GM18909 (cell line): ENCODE data around the gene ITGA7.

ENCODE experiments used
- ATAC-seq: cut with Tn5 transposase; IDR thresholded peaks from one replicate; pipeline ENCODE4 v1.9.1; 2021; ENCODE audit warnings: mild to moderate bottlenecking; ENCODE audit not compliant: unreplicated experiment, poor library complexity

The ITGA7 gene, protein sequence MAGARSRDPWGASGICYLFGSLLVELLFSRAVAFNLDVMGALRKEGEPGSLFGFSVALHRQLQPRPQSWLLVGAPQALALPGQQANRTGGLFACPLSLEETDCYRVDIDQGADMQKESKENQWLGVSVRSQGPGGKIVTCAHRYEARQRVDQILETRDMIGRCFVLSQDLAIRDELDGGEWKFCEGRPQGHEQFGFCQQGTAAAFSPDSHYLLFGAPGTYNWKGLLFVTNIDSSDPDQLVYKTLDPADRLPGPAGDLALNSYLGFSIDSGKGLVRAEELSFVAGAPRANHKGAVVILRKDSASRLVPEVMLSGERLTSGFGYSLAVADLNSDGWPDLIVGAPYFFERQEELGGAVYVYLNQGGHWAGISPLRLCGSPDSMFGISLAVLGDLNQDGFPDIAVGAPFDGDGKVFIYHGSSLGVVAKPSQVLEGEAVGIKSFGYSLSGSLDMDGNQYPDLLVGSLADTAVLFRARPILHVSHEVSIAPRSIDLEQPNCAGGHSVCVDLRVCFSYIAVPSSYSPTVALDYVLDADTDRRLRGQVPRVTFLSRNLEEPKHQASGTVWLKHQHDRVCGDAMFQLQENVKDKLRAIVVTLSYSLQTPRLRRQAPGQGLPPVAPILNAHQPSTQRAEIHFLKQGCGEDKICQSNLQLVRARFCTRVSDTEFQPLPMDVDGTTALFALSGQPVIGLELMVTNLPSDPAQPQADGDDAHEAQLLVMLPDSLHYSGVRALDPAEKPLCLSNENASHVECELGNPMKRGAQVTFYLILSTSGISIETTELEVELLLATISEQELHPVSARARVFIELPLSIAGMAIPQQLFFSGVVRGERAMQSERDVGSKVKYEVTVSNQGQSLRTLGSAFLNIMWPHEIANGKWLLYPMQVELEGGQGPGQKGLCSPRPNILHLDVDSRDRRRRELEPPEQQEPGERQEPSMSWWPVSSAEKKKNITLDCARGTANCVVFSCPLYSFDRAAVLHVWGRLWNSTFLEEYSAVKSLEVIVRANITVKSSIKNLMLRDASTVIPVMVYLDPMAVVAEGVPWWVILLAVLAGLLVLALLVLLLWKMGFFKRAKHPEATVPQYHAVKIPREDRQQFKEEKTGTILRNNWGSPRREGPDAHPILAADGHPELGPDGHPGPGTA

DNA sequence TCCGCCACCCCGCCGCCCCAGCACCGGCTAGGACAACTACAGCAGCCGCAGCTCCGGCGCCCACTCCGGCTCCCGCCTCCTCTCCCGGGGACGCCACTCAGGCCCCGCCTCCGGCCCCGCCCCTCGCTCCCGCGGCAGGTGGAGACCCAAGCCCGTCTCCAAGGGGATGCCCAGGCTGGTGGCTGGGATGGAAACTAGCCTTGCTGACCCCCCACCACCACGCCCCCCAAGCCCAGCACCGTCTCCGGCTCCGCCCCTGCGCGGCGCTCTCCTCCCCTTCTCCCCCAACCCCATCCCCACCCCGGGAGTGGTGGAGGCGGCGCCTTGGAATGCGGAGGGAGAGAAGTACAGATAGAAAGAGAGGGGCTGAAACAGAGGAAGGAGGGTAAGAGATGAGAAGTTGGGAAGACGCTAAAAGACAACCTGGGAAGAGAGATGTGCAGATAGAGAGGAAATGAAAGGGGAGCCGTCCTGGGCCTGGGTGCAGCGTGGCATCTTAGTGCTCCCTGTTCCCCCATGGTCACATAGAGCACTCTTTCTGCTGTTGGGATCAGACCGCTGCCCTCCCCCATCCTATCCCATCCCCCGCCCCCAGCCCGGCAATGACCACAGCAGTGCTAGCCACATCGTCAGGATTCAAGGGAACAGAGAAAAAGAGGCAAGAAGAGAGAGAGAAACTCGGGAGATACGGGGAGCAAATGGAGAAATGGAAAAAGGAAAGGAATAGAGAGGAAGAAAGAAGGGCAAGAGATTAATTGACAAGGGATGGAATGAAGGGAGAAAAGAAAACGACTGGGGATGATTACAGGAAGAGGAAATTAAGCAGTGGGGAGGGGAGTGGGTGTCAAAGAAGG, at the start of gene ITGA7:
ITGA7 (minus strand) TSS at position 64 of the 854 bp plus-strand sequence. CDS start 222 bp downstream, outside the sequence.
- ATAC-seq = peak; percentile 56

DNA sequence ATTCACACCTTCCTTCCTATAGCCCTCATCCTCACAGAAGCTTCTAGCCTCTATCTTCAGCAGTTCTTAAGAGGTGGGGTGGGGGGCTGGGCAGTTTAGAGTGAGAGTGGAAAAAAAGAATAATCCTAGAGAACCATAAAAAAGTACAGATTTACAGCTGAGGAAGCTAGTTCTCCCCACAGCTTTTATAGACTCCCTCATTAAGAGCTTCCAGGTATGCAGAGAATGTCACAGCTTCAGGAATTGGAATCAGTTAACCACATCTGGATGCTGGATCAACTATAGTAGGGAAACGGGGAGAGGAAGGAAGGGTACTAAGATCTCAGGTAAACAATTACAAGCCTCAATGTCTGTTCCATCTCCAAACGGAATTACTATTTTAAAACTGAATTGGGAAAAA, 47.5 kb upstream of the ITGA7 start:
- ATAC-seq = no peak

DNA sequence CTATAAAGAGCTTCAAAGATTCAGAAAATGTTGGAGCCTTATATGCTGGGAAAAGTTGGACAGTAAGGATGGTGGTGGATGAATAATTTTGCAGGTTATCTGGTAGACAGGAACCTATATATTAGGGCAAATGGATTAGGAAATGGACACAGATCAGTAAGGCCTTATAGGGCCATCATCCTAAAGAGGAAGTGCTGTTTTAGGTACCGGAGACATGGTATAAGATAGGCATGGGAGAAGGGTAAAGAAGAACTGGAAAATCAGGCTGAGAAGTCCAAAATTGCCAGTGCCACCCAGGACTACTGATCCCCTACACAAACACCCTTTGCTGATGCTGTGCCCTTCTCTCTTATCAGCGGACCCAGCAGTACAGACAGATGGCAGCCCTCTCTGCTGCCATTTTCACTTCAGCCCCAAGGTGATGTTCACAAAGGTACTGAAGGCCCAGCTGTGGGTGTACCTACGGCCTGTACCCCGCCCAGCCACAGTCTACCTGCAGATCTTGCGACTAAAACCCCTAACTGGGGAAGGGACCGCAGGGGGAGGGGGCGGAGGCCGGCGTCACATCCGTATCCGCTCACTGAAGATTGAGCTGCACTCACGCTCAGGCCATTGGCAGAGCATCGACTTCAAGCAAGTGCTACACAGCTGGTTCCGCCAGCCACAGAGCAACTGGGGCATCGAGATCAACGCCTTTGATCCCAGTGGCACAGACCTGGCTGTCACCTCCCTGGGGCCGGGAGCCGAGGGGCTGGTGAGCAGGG, 40.7 kb upstream of the ITGA7 start:
- no peak for ATAC-seq

DNA sequence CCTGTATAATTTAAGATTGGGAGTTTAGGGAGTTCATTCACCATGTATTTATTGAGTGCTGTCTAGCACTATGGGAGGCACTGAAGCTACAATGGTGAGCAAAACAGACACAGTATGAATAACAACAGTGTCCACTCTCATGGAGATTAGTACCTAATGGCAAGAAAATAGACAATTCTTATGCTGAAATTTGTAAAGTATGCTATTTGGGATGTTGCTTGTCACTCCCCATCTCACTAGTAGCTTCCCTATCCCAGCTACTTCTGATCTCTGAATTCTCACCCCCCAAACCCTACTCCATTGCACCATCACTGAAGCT, 39.2 kb upstream of the ITGA7 start:
- no peak for ATAC-seq

DNA sequence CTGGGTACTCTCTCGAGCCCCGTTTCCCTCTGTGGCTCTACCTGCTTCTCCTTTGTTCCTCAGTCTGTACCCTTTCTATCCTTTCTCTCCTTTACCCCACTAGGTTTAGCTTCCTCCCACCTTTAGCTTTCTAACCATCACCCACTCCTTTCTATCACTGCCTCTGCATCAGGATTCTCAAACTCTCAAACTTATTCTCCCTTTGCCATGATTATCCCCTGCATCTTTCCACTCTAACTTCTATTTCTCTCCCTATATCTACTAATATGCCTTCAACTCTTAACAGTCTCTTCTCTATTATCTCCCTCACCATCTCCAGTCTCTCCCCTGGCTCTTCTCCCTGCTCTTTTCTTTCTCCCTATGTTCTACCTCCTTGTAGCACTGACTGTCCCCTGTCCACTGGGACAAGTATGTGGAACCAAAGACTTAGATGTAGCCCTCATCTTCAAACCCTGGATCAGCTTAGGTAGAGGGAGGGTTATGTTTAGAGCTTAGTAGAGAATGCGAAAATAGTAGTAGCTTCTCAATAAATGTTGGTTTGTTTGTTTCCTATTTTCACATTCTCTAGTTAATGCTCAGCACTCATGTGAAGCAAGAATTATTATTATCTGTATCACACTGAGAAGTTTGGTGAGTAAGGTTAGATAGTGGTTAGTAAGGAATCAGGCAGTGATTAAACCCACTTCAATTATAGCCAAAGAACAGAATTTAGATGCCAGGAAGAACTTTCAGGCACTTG, 38.6 kb upstream of the ITGA7 start:
- ATAC-seq = no peak

DNA sequence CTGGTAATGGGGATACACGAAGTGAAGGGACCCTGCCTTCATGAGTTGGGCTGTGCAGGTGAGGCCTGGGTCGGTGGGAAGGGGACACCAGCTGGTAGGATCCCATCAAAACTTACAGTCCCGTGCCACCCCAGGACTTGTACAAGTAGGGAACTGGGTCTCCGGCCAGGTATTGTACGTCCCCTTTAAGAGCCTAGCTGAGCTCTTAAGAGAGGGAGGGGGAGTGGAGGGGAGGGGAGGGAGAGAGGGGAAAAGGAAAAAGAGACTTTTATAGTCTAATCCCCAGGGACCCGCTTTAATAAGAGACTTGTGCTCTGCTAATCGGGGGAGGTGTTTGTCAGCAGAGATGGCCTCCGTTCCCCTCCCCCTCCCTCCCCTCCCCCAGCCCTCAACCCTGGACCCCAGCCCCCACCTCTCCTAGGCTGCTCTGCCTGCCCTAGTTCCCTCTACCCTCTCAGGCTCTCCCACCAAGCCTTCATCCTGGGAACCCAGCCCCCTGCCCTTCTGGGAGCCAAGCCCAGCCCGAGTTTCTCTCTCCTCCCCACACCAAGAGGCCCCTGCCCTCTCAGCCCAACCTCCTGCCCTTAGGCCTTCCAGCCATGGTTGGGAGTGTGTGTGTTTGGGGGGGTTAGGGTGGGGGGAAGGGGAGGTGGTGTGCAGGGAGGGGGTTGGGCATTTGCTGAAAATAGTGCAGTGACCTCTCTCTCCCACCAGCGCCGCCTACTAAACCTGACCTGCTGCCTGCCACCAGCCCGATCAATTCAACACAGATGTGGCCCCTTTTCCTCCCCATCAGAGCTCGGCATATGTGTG, 37.9 kb upstream of the ITGA7 start:
- ATAC-seq = no peak

DNA sequence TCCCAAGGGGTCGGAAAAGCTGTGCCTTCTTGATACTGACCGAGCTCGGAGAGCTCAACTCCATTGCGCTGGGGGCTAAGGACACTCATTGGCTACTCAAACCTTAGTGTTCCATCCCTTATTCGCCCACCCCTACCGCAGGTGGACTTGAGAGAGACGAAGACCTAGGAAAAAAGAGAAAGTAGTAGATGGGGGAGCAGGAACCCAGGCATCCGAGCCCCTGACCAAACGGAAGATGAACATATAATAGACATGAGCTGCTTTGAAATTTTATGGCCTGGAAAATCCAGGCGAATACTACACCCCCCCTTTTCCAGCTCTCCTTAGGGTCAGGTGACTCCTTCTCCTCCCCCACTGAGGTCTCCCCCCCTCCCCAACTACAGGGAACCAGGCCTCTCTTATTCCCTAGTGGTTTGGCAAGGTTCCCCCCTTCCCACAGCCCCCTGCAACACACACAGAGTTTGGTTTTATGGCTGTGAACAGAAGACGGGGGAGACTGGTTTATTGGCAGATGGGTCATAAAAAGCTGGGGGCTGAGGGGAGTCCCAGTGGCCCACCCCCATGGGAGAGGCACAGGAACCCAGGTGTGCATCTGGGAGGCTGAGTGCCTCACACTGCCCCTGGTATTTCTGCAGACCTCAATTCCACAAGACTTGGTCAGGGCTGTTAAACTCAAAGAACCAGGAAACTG, 36.8 kb upstream of the ITGA7 start:
- no peak for ATAC-seq

DNA sequence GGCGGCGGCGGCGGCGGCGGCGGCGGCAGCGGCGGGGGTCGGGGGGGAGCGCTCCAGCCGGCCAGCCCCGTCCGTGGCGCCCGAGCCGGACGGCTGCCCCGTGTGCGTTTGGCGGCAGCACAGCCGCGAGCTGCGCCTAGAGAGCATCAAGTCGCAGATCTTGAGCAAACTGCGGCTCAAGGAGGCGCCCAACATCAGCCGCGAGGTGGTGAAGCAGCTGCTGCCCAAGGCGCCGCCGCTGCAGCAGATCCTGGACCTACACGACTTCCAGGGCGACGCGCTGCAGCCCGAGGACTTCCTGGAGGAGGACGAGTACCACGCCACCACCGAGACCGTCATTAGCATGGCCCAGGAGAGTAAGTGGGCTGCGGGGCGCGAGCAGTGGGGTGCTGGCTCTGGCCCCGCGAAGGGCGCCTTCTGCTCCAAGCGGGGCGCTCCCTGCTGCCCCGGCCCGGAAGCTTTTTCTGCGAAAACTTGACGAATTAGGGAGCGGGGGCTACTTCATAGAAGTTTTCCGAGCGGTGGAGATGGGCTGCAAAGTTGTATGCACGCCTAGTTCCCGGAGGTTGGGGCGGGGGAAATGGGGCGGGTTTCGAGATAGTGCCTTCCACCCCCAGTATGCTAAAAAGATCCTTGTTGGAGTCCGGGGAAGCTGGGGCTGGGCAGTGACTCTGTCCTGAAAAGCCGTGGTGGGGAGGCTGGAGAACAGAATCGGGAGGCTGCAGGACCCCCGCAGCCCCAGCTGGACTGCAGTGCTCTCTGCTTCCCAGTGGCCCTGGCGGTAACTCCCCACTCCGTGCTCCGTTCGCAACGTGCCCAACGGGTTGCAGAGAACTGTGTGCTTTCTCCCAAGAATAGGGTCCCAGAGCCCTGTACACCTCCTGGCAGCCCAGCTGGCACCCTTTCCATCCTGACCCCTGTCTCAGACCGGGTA, 36.0 kb upstream of the ITGA7 start:
- peak; percentile 49 for ATAC-seq

DNA sequence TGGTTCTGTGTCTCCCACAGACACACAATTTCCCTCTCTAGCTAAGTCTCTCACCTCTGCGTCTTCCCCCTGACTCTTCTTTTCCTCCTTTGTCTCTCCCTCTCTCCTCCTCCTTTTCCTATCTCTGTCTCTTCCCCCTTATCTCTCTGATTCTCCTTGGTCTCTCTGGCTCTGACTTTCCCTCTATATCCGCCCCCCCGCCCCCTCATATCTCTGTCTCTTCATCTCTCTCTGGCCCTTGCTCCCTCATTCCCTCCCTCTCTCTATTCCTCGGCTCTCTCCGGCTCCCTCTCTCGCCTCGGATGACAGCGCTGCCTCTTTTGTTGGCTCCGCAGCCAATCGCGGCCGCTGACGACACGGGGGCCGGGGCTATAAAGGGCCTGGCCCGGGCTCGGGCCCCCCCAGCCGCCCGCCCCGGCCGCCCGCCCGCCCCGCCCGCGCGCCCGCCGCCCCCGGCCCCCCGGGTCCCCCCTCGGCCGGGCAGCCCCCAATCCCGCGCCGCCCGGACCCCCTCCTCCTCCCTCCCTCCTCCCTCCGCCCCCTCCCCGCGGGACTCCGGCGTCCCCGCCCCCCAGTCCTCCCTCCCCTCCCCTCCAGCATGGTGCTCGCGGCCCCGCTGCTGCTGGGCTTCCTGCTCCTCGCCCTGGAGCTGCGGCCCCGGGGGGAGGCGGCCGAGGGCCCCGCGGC, 35.2 kb upstream of the ITGA7 start, which contains the start of gene GDF11:
GDF11 (plus strand) TSS at position 404 of the 687 bp plus-strand sequence; CDS start at position 599, 195 bp downstream.
- peak; percentile 39 for ATAC-seq

DNA sequence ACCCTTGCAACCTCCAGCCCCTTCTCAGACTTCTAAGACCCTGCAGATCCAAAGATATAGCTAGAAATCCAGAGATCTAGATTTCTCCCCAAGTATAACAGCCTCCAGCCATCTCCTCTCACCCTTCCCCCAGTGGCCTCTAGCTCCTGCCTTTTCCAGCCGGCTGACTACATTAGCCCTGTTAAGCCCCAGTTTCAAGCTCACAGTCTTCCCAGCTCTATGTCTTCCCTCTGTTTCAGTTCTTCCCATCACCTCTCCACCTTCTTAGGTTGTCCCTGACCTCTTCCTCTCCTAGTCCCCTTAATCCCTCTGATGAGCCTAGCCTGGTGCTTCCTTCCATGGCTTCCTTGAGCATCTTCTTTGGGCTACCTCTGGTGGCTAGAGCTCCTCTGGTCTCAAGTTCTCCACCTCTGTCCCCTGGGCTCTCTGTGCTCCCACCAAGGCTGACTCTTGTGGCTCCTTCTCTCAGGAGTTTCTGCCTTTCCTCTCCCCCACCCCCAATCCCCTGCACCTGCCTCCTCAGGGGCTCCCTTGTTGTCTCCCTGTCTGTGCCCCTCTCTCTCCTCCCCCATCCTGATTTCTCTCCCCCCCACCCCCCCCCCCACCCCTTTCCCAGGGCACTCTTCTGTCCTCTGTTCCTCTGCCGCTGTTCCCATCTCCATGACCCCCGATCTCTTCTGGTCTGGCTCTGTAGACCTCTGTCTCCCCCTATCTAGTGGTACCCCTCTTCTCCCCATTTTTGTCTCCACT, 34.4 kb upstream of the ITGA7 start:
- ATAC-seq = no peak

DNA sequence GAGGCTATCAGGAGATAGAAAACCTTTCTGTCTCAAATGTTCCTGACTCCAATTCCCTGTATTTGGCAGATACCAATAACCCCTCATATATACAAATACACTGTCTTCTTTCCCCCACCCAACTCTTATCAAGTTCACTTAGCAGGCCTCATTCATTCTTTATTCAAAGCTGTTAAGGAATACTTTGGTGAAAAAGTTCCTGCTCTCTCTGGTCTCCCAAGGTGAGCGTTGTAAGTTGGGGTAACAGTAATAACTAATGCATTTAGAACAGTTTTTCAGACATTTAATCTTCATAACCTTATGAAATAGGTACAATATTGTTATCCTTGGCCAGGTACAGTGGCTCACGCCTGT, 31.3 kb upstream of the ITGA7 start:
- ATAC-seq = no peak

DNA sequence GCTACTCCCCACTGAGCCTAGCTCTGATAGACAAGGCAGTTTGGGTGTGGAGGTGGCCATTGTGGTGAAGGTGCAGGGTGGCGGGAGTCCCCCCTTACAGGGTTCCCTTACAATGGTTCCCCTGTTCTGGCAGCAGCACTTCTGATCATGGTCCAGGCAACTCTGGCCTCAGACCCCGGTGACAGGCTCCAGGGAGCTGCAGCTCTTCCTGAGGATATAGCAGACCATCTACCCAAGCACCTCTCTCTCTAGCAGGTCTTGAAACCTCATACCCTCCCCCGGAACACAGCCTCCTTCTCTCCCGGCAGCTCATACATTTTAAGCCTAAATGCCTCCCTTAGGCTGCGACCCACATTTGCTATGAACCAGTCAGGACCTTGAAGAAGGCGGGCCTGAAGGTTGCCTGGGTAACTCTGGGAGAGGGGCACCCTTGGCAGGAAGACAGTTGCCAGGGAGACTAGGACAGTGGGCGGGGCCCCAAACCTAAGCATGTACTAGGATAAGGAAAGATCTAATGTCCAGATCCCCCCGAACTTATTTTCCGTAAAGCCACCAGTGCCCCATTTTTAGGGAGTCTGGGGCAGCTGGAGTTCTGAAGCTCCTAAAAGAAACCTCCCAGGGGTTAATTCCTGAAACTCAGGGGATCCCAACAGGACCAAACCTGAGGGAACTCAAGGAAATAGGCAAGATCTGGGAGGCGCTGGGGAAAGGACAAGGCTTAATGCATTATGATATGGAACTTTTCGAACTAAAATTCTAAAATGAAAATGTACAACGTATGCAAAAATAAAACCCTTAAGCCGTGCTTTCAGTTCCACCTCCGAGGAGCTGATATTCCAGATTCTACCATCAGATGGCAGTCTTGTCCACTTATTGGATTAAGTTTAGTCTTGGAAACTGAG, 30.7 kb upstream of the ITGA7 start:
- ATAC-seq = peak; percentile 87

DNA sequence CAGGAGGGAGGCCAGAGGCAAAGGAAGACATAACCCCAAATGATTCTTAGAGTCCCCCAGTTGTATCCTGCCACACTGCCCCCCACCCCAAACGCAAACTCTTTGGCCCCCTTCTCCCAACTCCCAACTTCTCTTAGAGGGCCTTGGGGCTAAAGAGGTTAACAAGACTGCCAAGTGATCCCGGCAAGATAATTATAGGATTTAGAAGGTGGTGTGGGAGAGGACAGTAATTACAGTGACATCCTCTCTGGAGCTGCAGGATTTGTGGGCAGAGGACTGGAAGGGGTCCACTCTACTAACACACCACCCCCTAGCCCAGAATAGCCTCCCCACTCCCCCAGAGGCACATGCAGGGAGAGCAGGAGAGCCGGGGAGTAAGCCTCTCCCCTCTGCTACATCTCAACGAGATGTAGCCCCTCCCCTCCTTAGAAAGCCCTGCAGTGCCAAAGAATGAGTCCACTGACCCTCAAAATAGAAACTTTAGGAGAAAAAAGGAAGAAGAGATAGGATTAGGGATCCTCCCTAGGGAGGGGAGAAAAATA, 29.9 kb upstream of the ITGA7 start:
- peak; percentile 12 for ATAC-seq
